ENCODE measurements around the gene HPN.

Gene HPN

GRCh38 chr19:35066121-35066520, 24.6 kb downstream of the HPN start:
- Histone ChIP-seq H3K9ac (ENCODE audit: low read length) (no peak overlapping the region), H2AFZ (ENCODE audit: low read length) (peak overlapping the region; percentile 9; the same call in 1 of the 2 replicates), H3F3A (ENCODE audit: insufficient read depth, low read length) (no peaks in the 10 kb centered on the region), H3K4me3 (ENCODE audit: low read length) (no peak overlapping the region), H3K27ac (ENCODE audit: low read length) (no peak overlapping the region), H3K4me2 (ENCODE audit: low read depth, low read length) (no peak overlapping the region), H3K36me3 (replicated peaks; ENCODE audit: insufficient read depth, low read length) (no peaks in the 10 kb centered on the region), H3K4me1 (ENCODE audit: low read length) (no peaks in the 10 kb centered on the region), H4K20me1 (ENCODE audit: insufficient read depth, low read length) (no peaks in the 10 kb centered on the region), H3K79me2 (ENCODE audit: low read length) (no peaks in the 10 kb centered on the region), H3K9me3 (replicated peaks; ENCODE audit: insufficient read depth, low read length) (no peaks in the 10 kb centered on the region), H3K27me3 (replicated peaks; ENCODE audit: insufficient read depth, low read length) (peaks cover 52% of the 10 kb centered on the region), H3K9me2 (replicated peaks; ENCODE audit: insufficient read depth, low read length) (no peaks in the 10 kb centered on the region)
- no peak for DNase-seq
- TF ChIP-seq EZH2phosphoT487 (IDR thresholded peaks at IDR 0.05; ENCODE audit: low read length) (no peak), EZH2 (optimal IDR thresholded peaks at IDR 0.05; ENCODE audit: low read depth, low read length) (no peak), CTCF (IDR thresholded peaks at IDR 0.05; ENCODE audit: low read length) (no peak)

DNA sequence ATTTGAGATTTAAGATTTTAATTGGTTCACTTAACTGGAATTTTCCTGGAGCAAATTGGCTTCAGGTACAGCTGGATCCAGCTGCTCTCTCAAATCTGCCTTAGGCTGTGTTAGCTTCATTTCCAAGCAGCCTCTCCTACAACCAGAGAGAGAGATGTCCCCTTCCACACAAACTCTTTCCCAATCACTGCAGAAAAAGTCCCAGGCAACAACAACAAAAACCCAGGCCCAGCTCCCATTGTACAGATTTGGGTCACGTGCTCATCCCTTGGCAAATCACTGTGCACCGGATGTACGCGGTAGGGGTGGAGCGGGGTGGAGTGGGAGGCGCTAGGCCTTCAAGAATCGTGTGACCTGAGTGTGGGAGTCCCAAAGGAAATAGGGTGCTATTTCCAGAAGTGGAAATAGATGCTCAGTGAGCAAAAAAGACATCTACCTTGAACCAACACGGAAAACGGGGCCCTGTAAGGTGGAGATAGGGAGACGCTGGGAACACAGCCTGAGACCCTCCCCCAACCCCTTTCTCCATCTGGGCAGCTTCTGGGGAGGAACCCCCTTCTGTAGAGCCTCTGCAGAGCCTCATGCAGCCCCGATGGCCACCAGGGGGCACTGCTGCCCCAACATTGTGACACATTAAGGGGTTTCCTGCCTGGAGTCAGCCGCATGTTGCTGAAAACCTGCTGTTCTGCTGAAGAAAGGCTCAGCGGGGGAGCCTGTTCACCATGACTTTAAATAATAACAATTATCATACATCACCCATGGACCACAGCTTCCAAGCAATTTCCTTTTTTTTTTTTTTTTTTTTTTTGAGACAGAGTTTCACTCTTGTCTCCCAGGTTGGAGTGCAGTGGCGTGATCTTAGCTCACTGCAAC, 25.4 kb downstream of the HPN start:
- no peaks in the 10 kb centered on the region for H4K20me1 ChIP-seq (ENCODE audit: insufficient read depth, low read length)
- peak; percentile 80 for DNase-seq
- peaks cover 51% of the 10 kb centered on the region for H3K27me3 ChIP-seq (replicated peaks; ENCODE audit: insufficient read depth, low read length)
- H3K9ac ChIP-seq (ENCODE audit: low read length): no peak overlapping the region
- H3K27ac ChIP-seq (ENCODE audit: low read length): no peak overlapping the region
- no peaks in the 10 kb centered on the region for H3K79me2 ChIP-seq (ENCODE audit: low read length)
- no peak overlapping the region for H3K4me3 ChIP-seq (ENCODE audit: low read length)
- no peaks in the 10 kb centered on the region for H3F3A ChIP-seq (ENCODE audit: insufficient read depth, low read length)
- peak; percentile 89 for TF ChIP-seq CTCF (IDR thresholded peaks at IDR 0.05; ENCODE audit: low read length)
- no peak for TF ChIP-seq EZH2 (optimal IDR thresholded peaks at IDR 0.05; ENCODE audit: low read depth, low read length)
- no peak for TF ChIP-seq EZH2phosphoT487 (IDR thresholded peaks at IDR 0.05; ENCODE audit: low read length)
- H2AFZ ChIP-seq (ENCODE audit: low read length): peak overlapping the region; percentile 9; the same call in 1 of the 2 replicates
- H3K9me2 ChIP-seq (replicated peaks; ENCODE audit: insufficient read depth, low read length): no peaks in the 10 kb centered on the region
- no peaks in the 10 kb centered on the region for H3K36me3 ChIP-seq (replicated peaks; ENCODE audit: insufficient read depth, low read length)
- no peaks in the 10 kb centered on the region for H3K4me1 ChIP-seq (ENCODE audit: low read length)
- no peaks in the 10 kb centered on the region for H3K9me3 ChIP-seq (replicated peaks; ENCODE audit: insufficient read depth, low read length)
- peak overlapping the region; percentile 30; the same call in 1 of the 2 replicates for H3K4me2 ChIP-seq (ENCODE audit: low read depth, low read length)

DNA sequence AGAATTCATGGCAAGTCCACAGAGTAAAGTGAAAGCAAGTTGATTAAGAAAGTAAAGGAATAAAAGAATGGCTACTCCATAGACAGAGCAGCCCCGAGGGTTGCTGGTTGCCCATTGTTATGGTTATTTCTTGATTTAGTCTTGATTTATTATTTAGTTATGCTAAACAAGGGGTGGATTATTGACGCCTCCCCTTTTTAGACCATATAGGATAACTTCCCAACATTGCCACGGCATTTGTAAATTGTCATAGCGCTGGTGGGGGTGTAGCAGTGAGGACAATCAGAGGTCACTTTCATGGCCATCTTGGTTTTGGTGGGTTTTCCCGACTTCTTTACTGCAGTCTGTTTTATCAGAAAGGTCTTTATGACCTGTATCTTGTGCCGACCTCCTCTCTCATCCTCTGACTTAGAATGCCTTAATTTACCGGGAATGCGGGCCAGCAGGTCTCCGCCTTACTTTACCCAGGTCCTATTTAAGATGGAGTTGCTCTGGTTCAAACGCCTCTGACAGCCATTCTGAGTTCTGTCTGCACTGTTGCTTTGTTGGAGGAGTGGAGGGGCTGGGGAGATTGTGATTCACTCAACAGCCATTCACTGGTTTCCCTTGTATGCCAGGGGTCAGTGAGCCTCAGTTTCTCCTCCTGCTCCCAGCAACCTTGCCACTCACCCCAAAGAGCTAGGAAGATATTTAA, 27.6 kb downstream of the HPN start:
- Histone ChIP-seq H3K36me3 (replicated peaks; ENCODE audit: insufficient read depth, low read length) (no peaks in the 10 kb centered on the region), H2AFZ (ENCODE audit: low read length) (no peak overlapping the region), H3K9ac (ENCODE audit: low read length) (no peak overlapping the region), H3K4me2 (ENCODE audit: low read depth, low read length) (no peak overlapping the region; the same call in 1 of the 2 replicates), H3K4me3 (ENCODE audit: low read length) (no peak overlapping the region), H3K9me3 (replicated peaks; ENCODE audit: insufficient read depth, low read length) (no peaks in the 10 kb centered on the region), H4K20me1 (ENCODE audit: insufficient read depth, low read length) (no peaks in the 10 kb centered on the region), H3K27me3 (replicated peaks; ENCODE audit: insufficient read depth, low read length) (peaks cover 53% of the 10 kb centered on the region), H3K79me2 (ENCODE audit: low read length) (no peaks in the 10 kb centered on the region), H3F3A (ENCODE audit: insufficient read depth, low read length) (no peaks in the 10 kb centered on the region), H3K4me1 (ENCODE audit: low read length) (no peaks in the 10 kb centered on the region), H3K27ac (ENCODE audit: low read length) (no peak overlapping the region), H3K9me2 (replicated peaks; ENCODE audit: insufficient read depth, low read length) (no peaks in the 10 kb centered on the region)
- no peak for DNase-seq
- TF ChIP-seq EZH2 (optimal IDR thresholded peaks at IDR 0.05; ENCODE audit: low read depth, low read length) (no peak), EZH2phosphoT487 (IDR thresholded peaks at IDR 0.05; ENCODE audit: low read length) (no peak), CTCF (IDR thresholded peaks at IDR 0.05; ENCODE audit: low read length) (no peak)

All from MM.1S (cell line).